ENCODE results near the gene SETD4. TPM values are rescaled to one million over a fixed set of nuclear protein-coding genes. Genes with fewer than 3 reads are reported as not detected.

SETD4 gene
- total and polyA plus RNA-seq, 2 of the 4 experiments (the other 2 are of a cell fraction), result 9.5 to 11.4 TPM

- intact Hi-C loops (cut with micrococcal nuclease) (no loop called here), in situ Hi-C loops (cut with MboI; ENCODE audit: low sequenced_read_pairs) (no loop called here), dilution Hi-C loops (cut with HindIII; ENCODE audit: low sequenced_read_pairs, unreplicated experiment) (no loop called here)
- CTCF ChIA-PET, result no interaction called here
- H3K9me3 ChIP-seq (ENCODE audit: control insufficient read depth, insufficient read depth, low read length), result no peaks in the 10 kb centered on the region
- BruUV-seq (replicated peaks), result no TSS peak
- H3K27me3 ChIP-seq (ENCODE audit: control insufficient read depth, insufficient read depth, low read length), result peaks cover 15% of the 10 kb centered on the region
- H4K5ac ChIP-seq (ENCODE audit: low read depth, low read length), result no peak overlapping the region
- no peaks in the 10 kb centered on the region for H3K79me1 ChIP-seq (ENCODE audit: low read depth in 1 of 2, low read length in 2 of 2)
- H3K4ac ChIP-seq (ENCODE audit: low read depth, low read length), result no peak overlapping the region
- no peak overlapping the region for H2BK5ac ChIP-seq (ENCODE audit: low read depth, low read length, poor library complexity, severe bottlenecking)
- 83% methylated on average over 1 of the region's 2 CpGs; no CpG with 5 or more reads in 1 of the 2 experiments for WGBS, 2 experiments (ENCODE audit: extremely low coverage in 2 of 2, insufficient read length in 1 of 2)
- H3K9ac ChIP-seq (ENCODE audit: low read depth, low read length), result no peak overlapping the region
- H3K56ac ChIP-seq (ENCODE audit: extremely low read depth, insufficient read depth, low read length), result no peak overlapping the region
- H2AFZ ChIP-seq (replicated peaks; ENCODE audit: low read length, poor library complexity), result no peak overlapping the region
- H3K27ac ChIP-seq (ENCODE audit: insufficient read depth, low read length), result no peak overlapping the region
- TF ChIP-seq ELK1 (IDR thresholded peaks at IDR 0.05; ENCODE audit: borderline replicate concordance, low read depth, low read length) (no peak), FOS (IDR thresholded peaks at IDR 0.05; ENCODE audit: low read depth, low read length) (no peak), RFX5 (IDR thresholded peaks at IDR 0.05; ENCODE audit: low read depth, low read length) (no peak), CEBPB (IDR thresholded peaks at IDR 0.05; ENCODE audit: low read depth, low read length) (no peak), BHLHE40 (IDR thresholded peaks at IDR 0.05; ENCODE audit: low read depth, low read length) (no peak), NFE2L2 (IDR thresholded peaks at IDR 0.05; ENCODE audit: low read depth, low read length) (no peak), USF2 (IDR thresholded peaks at IDR 0.05; ENCODE audit: low read depth, low read length) (no peak), RAD21 (IDR thresholded peaks at IDR 0.05; ENCODE audit: low read length) (no peak), POLR2A (IDR thresholded peaks at IDR 0.05; ENCODE audit: low read depth, low read length) (no peak), CHD1 (IDR thresholded peaks at IDR 0.05; ENCODE audit: low read depth, low read length) (no peak), SMC3 (IDR thresholded peaks at IDR 0.05; ENCODE audit: low read depth, low read length) (no peak), MXI1 (IDR thresholded peaks at IDR 0.05; ENCODE audit: borderline replicate concordance, low read depth, low read length) (no peak), RCOR1 (IDR thresholded peaks at IDR 0.05; ENCODE audit: insufficient replicate concordance, low read length) (no peak), CTCF (conservative IDR thresholded peaks at IDR 0.05; ENCODE audit: low read depth, low read length) (no peak)
- H2BK120ac ChIP-seq (ENCODE audit: low read depth, low read length), result no peak overlapping the region
- POLR2A ChIA-PET (ENCODE audit: unreplicated experiment), result no interaction called here
- H4K91ac ChIP-seq (ENCODE audit: insufficient read depth, low read depth, low read length), result no peak overlapping the region
- 0 out of 2 replicates have a peak, but pooled peaks cover 2% of the 10 kb centered on the region for H3K4me1 ChIP-seq (ENCODE audit: control insufficient read depth, insufficient read depth, low read length)
- no peak overlapping the region for H2AK9ac ChIP-seq (replicated peaks; ENCODE audit: low read depth, low read length, poor library complexity)
- no peak overlapping the region for H3K14ac ChIP-seq (replicated peaks; ENCODE audit: low read depth, low read length)
- no peak overlapping the region for H4K8ac ChIP-seq (ENCODE audit: low read depth in 2 of 2, low read length in 2 of 2)
- H3K36me3 ChIP-seq (ENCODE audit: control insufficient read depth, insufficient read depth, low read length), result no peaks in the 10 kb centered on the region
- no peak overlapping the region for H3K4me3 ChIP-seq (ENCODE audit: insufficient read depth, low read depth, low read length)
- no peaks in the 10 kb centered on the region for H4K20me1 ChIP-seq (ENCODE audit: insufficient read depth, low read length)
- H3K23ac ChIP-seq (ENCODE audit: low read depth, low read length), result no peak overlapping the region
- no peak overlapping the region for H3K4me2 ChIP-seq (ENCODE audit: low read depth, low read length)
- no peak for DNase-seq
- ATAC-seq (ENCODE audit: low read depth), result no peak
- no peak overlapping the region for H2BK15ac ChIP-seq (ENCODE audit: low read depth, low read length)
- no peaks in the 10 kb centered on the region for H3K9me1 ChIP-seq (ENCODE audit: insufficient read depth, low read length)
- H2AK5ac ChIP-seq (ENCODE audit: low read depth, low read length), result no peak overlapping the region
- no peak overlapping the region for H3K18ac ChIP-seq (ENCODE audit: low read depth, low read length)
- no peak overlapping the region for H2BK20ac ChIP-seq (ENCODE audit: low read depth, low read length)
These were observed 51.8 kb downstream of the SETD4 start for GRCh38 chr21:36008505-36008904.

Data from IMR-90 (cell line).